K562 (cell line): ENCODE data around the gene SMC4. TPM values are rescaled to one million over a fixed set of nuclear protein-coding genes. Genes with fewer than 3 reads are reported as not detected.

Experiments used
- ATAC-seq: fragments of 200-7000 bp; cut with Tn5 transposase; 3 replicates; pipeline ENCODE4 v1.9.1; 2020; ENCODE audit warnings: moderate library complexity
- BruUV-seq: library from RNA; stranded (reverse); fragments of 400-500 nt; replicated peaks from 2 replicates; lab custom pipeline; 2021; lab: Mats Ljungman, UMichigan
- CTCF ChIA-PET: fragments of 300-600 bp; formaldehyde crosslinking; extraction: SDS; loops from one replicate; lab custom pipeline; 2021; ENCODE audit warnings: low intra/inter-chr PET ratio; lab: Yijun Ruan, JAX
- POLR2A ChIA-PET: fragments of 300-600, 350-650 bp; sonication (Branson Sonifier 250); formaldehyde crosslinking; extraction: SDS; loops from one replicate; lab custom pipeline; 2021; ENCODE audit warnings: antibody characterized with exemption, inconsistent platforms; lab: Yijun Ruan, JAX
- DNase-seq, 4 experiments: peaks; one replicate each; pipeline versions ENCODE4 v3.0.0 to v3.0.0-alpha.2; 2011 to 2018; ENCODE audit warnings: low spot score in 3 of 4, mixed read lengths in 3 of 4; ENCODE audit errors: extremely low read depth in 1 of 4
- FAIRE-seq: peaks from 2 replicates; lab custom pipeline; 2011; peaks lifted over from hg19 to GRCh38; lab: Jason Lieb, UNC
- H2AFZ ChIP-seq: 2 replicates; pipeline ENCODE4 v1.6.0; 2011; ENCODE audit warnings: low read depth, low read length, control low read depth, inconsistent platforms
- H3K27ac ChIP-seq: fragments of 200-600 bp; 3 replicates; pipeline ENCODE4 v1.8.0; 2011; ENCODE audit warnings: low read depth, mild to moderate bottlenecking, control low read depth, inconsistent platforms, low read length, moderate library complexity, mixed read lengths; ENCODE audit errors: extremely low read depth
- H3K27me3 ChIP-seq, 2 experiments: fragments of 300-600 bp in 1 of 2; 2 replicates in 1 of 2; 3 replicates in 1 of 2; pipeline versions ENCODE4 v1.6.0 to v1.8.0; 2011; ENCODE audit warnings: inconsistent platforms in 2 of 2, low read length in 2 of 2, mild to moderate bottlenecking in 1 of 2, mixed read lengths in 1 of 2, moderate library complexity in 1 of 2; ENCODE audit not compliant: control insufficient read depth in 2 of 2, insufficient read depth in 2 of 2
- H3K36me3 ChIP-seq: fragments of 300-600 bp; 3 replicates; pipeline ENCODE4 v1.8.0; 2011; ENCODE audit warnings: mild to moderate bottlenecking, low read length, inconsistent platforms; ENCODE audit not compliant: control insufficient read depth, insufficient read depth
- H3K4me1 ChIP-seq, 2 experiments: fragments of 200-600 bp in 1 of 2; replicated peaks in 1 of 2; 2 replicates in 1 of 2; 3 replicates in 1 of 2; pipeline versions ENCODE4 v1.5.1 to v1.8.0; 2011; ENCODE audit warnings: inconsistent platforms in 2 of 2, low read length in 2 of 2, mild to moderate bottlenecking in 1 of 2, mixed read lengths in 1 of 2, moderate library complexity in 1 of 2; ENCODE audit not compliant: control insufficient read depth in 2 of 2, insufficient read depth in 2 of 2
- H3K4me2 ChIP-seq: 2 replicates; pipeline ENCODE4 v1.6.1; 2011; ENCODE audit warnings: low read length, control low read depth, inconsistent platforms, mixed read lengths; ENCODE audit not compliant: insufficient read depth
- H3K4me3 ChIP-seq: fragments of 200-600 bp; sonication (generic), shearing (Covaris generic); 2 replicates; pipeline ENCODE4 v1.5.1; 2016; ENCODE audit warnings: control low read depth, inconsistent platforms
- H3K79me2 ChIP-seq: fragments of 200-600 bp; 3 replicates; pipeline ENCODE4 v1.8.0; 2011; ENCODE audit warnings: low read length, inconsistent platforms; ENCODE audit not compliant: control insufficient read depth, insufficient read depth
- H3K9ac ChIP-seq, 2 experiments: 2 replicates each; pipeline versions ENCODE4 v1.6.0 to v1.6.1; 2011; ENCODE audit warnings: low read depth in 2 of 2, low read length in 2 of 2, control low read depth in 1 of 2, inconsistent platforms in 1 of 2, mild to moderate bottlenecking in 1 of 2, mixed read lengths in 1 of 2; ENCODE audit not compliant: insufficient read depth in 1 of 2
- H3K9me1 ChIP-seq: one replicate; pipeline ENCODE4 v1.6.0; 2011; ENCODE audit warnings: inconsistent platforms, mild to moderate bottlenecking, low read length, moderate library complexity; ENCODE audit not compliant: control insufficient read depth, insufficient read depth
- H3K9me3 ChIP-seq: replicated peaks from 2 replicates; pipeline ENCODE4 v1.5.1; 2011; ENCODE audit warnings: low read depth, low read length, inconsistent platforms; ENCODE audit not compliant: control insufficient read depth, insufficient read depth
- H4K20me1 ChIP-seq: replicated peaks from 2 replicates; pipeline ENCODE4 v1.6.1; 2011; ENCODE audit warnings: low read length, inconsistent platforms, mixed read lengths; ENCODE audit not compliant: control insufficient read depth, insufficient read depth
- ATF2 ChIP-seq: sonication (generic); formaldehyde crosslinking; IDR thresholded peaks from 2 replicates; pipeline ENCODE4 v1.8.1; 2022; ENCODE audit warnings: missing genetic modification reagents
- BCOR ChIP-seq: fragments of 450-650 bp; IDR thresholded peaks from 2 replicates; pipeline ENCODE4 v1.6.1; 2016
- CLOCK ChIP-seq: fragments of 250-450 bp; sonication (Bioruptor Pico); IDR thresholded peaks from 2 replicates; pipeline ENCODE4 v1.4.0; 2020; ENCODE audit warnings: mild to moderate bottlenecking, moderate library complexity, borderline replicate concordance
- ELF2 ChIP-seq: fragments of 250-450 bp; sonication (Bioruptor Pico); IDR thresholded peaks from 2 replicates; pipeline ENCODE4 v1.5.0; 2021; ENCODE audit warnings: mild to moderate bottlenecking
- JUND ChIP-seq, 2 experiments: IDR thresholded peaks; 2 replicates in 1 of 2; 3 replicates in 1 of 2; pipeline ENCODE4 v1.6.1; 2011; ENCODE audit warnings: borderline replicate concordance in 2 of 2, low read depth in 2 of 2, low read length in 2 of 2, improper control_type of control experiment in 1 of 2, missing biosample characterization in 1 of 2, missing genetic modification characterization in 1 of 2, missing genetic modification reagents in 1 of 2
- PHB ChIP-seq: fragments of 250-450 bp; sonication (Bioruptor Pico); IDR thresholded peaks from 2 replicates; pipeline ENCODE4 v1.5.0; 2021
- RAD21 ChIP-seq, 2 experiments: fragments of 250-450 bp in 1 of 2; fragments of 450-650 bp in 1 of 2; sonication (Bioruptor Pico) in 1 of 2; formaldehyde crosslinking in 1 of 2; IDR thresholded peaks in 1 of 2; conservative IDR thresholded peaks in 1 of 2; 2 replicates each; pipeline versions ENCODE4 v1.4.0 to v1.8.0; 2020 to 2022; ENCODE audit warnings: mild to moderate bottlenecking in 2 of 2, moderate library complexity in 1 of 2
- RERE ChIP-seq: sonication (generic); formaldehyde crosslinking; IDR thresholded peaks from 2 replicates; pipeline ENCODE4 v1.8.0; 2023; ENCODE audit warnings: missing genetic modification reagents, mild to moderate bottlenecking, borderline replicate concordance
- TCF3 ChIP-seq: sonication (generic); formaldehyde crosslinking; IDR thresholded peaks from 2 replicates; pipeline ENCODE4 v1.4.0; 2020; ENCODE audit warnings: mild to moderate bottlenecking, missing genetic modification reagents
- ZNF253 ChIP-seq: fragments of 250-450 bp; sonication (Bioruptor Pico); conservative IDR thresholded peaks from 2 replicates; pipeline ENCODE4 v1.6.1; 2021; ENCODE audit warnings: mild to moderate bottlenecking
- WGBS: fragments of 100-300 bp; shearing (Covaris generic); methylation state at CpG from one replicate; pipeline ENCODE4 v1.1.6; 2016; ENCODE audit warnings: low coverage, mixed read lengths; ENCODE audit not compliant: insufficient coverage; ENCODE audit errors: missing lambda C conversion rate; 5-methylcytosine and 5-hydroxymethylcytosine counted together
- in situ Hi-C: fragments of 300-500 bp; cut with MboI; formaldehyde crosslinking; loops from 4 replicates; pipeline ENCODE4 v1.15.0; 2018; ENCODE audit warnings: inconsistent platforms, mixed read lengths
- intact Hi-C: fragments of 100-400 bp; cut with micrococcal nuclease; formaldehyde crosslinking; loops from 2 replicates; pipeline ENCODE4 v1.14.2; 2022
- polyA plus RNA-seq, 8 experiments: library from polyadenylated mRNA; depleted of rRNA in 4 of 8; stranded (reverse) in 5 of 8; unstranded in 3 of 8; fragments of >200 nt; fragmentation: Nextera tagmentation in 2 of 8; fragmentation: Illumina TruSeq in 1 of 8; extraction: Ambion mirVana in 2 of 8; extraction: Trizol in 1 of 8; gene quantifications; 2 replicates each; pipeline versions ENCODE4 v1.2.1 to v1.2.3, GENCODE V29; 2011 to 2014; ENCODE audit warnings: inconsistent platforms in 1 of 8, missing spikeins in 1 of 8
- total RNA-seq, 7 experiments: library from RNA; depleted of rRNA in 6 of 7; stranded (reverse); fragments of >200 nt in 6 of 7; fragmentation: Illumina TruSeq in 2 of 7; extraction: Trizol in 2 of 7; gene quantifications; 2 replicates each; pipeline versions ENCODE4 v1.2.1 to v1.2.3, GENCODE V29; 2011 to 2021; ENCODE audit warnings: low replicate concordance in 1 of 7

SMC4 gene
- total and polyA plus RNA-seq, 9 of the 15 experiments (the other 6 are each of a cell fraction or from before 2014, with no cell fraction given): 87.9 to 347 (median 176) TPM

- no peak for FAIRE-seq
- Histone ChIP-seq H3K79me2 (peaks cover 96% of the 10 kb centered on the region), H3K4me1 (peaks cover 0 to 5% of the 10 kb centered on the region in 2 experiments; a peak in 3 of 5 replicates), H3K27me3 (no peaks in the 10 kb centered on the region), H3K9me1 (no peaks in the 10 kb centered on the region), H3K9me3 (no peaks in the 10 kb centered on the region), H3K4me3 (peak overlapping the region; percentile 71), H3K27ac (peak overlapping the region; percentile 99; the same call in 2 of the 3 replicates), H3K9ac (peak overlapping the region; percentile 54 to 98), H3K4me2 (peak overlapping the region; percentile 95), H3K36me3 (peaks cover 66% of the 10 kb centered on the region), H2AFZ (no peak overlapping the region), H4K20me1 (peaks cover 30% of the 10 kb centered on the region)
- intact Hi-C loops (loop anchor here (5.0 kb wide), 2 partner anchors 70 to 175 kb away; partner anchors contain the start of gene C3orf80), in situ Hi-C loops (no loop called here)
- ChIA-PET CTCF (no interaction called here), POLR2A (interaction anchor here (0.7 to 2.9 kb wide), 7 partner anchors 9 to 315 kb away, joined by 3 to 23 read pairs (median 3); no protein-coding TSS in a partner anchor)
- no TSS peak for BruUV-seq
- 2% methylated on average over 11 of the region's 11 CpGs for WGBS
- DNase-seq: no peak
- ATAC-seq: no peak
- TF ChIP-seq CLOCK (CRISPR knock-in tag) (no peak), JUND (IDR thresholded peaks at IDR 0.05; ENCODE audit: borderline replicate concordance, low read depth, low read length) (no peak), JUND (tag; IDR thresholded peaks at IDR 0.05; ENCODE audit: borderline replicate concordance, low read depth, low read length) (no peak), PHB (CRISPR knock-in tag) (no peak), ATF2 (no peak), BCOR (no peak), ELF2 (CRISPR knock-in tag) (no peak), ZNF253 (CRISPR knock-in tag) (no peak), RAD21 (CRISPR knock-in tag; conservative IDR thresholded peaks at IDR 0.05 in 1 of 2, IDR thresholded peaks at IDR 0.05 in 1 of 2) (no peak), TCF3 (no peak), RERE (CRISPR knock-in tag) (no peak)
These were observed 3.0 kb downstream of the SMC4 start for GRCh38 chr3:160402221-160403027.
